HFF-Myc (cell line): ENCODE results near the gene MYO16.
A peak's percentile ranks its signal among the peaks of the same experiment; 100 is the strongest.

Source experiments
- DNase-seq: peaks from one replicate; pipeline ENCODE4 v3.0.0-alpha.2; 2011; ENCODE audit warnings: low read depth; ENCODE audit errors: extremely low read depth
- H3K4me3 ChIP-seq: replicated peaks from 2 replicates; pipeline ENCODE4 v1.5.1; 2011; ENCODE audit warnings: low read depth, mild to moderate bottlenecking, control low read depth, low read length
- CTCF ChIP-seq: IDR thresholded peaks from 2 replicates; pipeline ENCODE4 v1.5.1; 2012; ENCODE audit warnings: mild to moderate bottlenecking, low read depth, low read length, control low read depth; ENCODE audit errors: missing control alignments

The MYO16 gene

GRCh38 chr13:109249780-109250528 lies 620.5 kb downstream of the MYO16 start:
- no peak for DNase-seq
- no peak for TF ChIP-seq CTCF
- no peak overlapping the region for H3K4me3 ChIP-seq

GRCh38 chr13:109251956-109252355 lies 622.5 kb downstream of the MYO16 start:
- no peak for TF ChIP-seq CTCF
- H3K4me3 ChIP-seq: no peak overlapping the region
- no peak for DNase-seq

- H3K4me3 ChIP-seq: no peak overlapping the region
- DNase-seq: no peak
- TF ChIP-seq CTCF: no peak
These were observed 623.9 kb downstream of the MYO16 start for GRCh38 chr13:109253316-109253715.

GRCh38 chr13:109254274-109254673 lies 624.9 kb downstream of the MYO16 start:
- TF ChIP-seq CTCF: no peak
- H3K4me3 ChIP-seq: no peak overlapping the region
- DNase-seq: no peak

GRCh38 chr13:109255141-109255856 lies 625.9 kb downstream of the MYO16 start:
- no peak for DNase-seq
- no peak overlapping the region for H3K4me3 ChIP-seq
- TF ChIP-seq CTCF: no peak

GRCh38 chr13:109256866-109257760 lies 627.7 kb downstream of the MYO16 start:
- TF ChIP-seq CTCF: no peak
- H3K4me3 ChIP-seq: no peak overlapping the region
- peak; percentile 67 for DNase-seq
